Endothelial cell of coronary artery (primary cell): ENCODE results near the gene FAM110C. TPM values are rescaled to one million over a fixed set of nuclear protein-coding genes. Genes with fewer than 3 reads are reported as not detected.

Experiments used
- total RNA-seq: library from RNA; depleted of rRNA; stranded (reverse); fragments of >200 nt; gene quantifications from 2 replicates; pipeline ENCODE4 v1.2.3, GENCODE V29; 2014

Gene FAM110C, protein sequence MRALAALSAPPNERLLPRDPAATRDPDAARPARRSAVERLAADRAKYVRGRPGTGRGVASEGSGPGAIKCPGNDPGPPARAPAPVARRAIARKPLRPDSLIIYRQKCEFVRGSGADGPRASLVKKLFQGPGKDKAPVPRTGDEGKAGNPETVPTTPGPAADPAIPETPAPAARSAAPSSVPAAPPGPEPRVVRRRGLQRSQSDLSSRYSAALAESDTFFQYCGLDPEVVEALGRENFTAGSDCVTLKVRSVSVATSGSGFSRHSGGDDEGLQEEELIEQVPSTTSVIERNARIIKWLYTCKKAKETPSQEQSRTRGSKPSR
- not detected in 2 replicates for total RNA-seq

DNA sequence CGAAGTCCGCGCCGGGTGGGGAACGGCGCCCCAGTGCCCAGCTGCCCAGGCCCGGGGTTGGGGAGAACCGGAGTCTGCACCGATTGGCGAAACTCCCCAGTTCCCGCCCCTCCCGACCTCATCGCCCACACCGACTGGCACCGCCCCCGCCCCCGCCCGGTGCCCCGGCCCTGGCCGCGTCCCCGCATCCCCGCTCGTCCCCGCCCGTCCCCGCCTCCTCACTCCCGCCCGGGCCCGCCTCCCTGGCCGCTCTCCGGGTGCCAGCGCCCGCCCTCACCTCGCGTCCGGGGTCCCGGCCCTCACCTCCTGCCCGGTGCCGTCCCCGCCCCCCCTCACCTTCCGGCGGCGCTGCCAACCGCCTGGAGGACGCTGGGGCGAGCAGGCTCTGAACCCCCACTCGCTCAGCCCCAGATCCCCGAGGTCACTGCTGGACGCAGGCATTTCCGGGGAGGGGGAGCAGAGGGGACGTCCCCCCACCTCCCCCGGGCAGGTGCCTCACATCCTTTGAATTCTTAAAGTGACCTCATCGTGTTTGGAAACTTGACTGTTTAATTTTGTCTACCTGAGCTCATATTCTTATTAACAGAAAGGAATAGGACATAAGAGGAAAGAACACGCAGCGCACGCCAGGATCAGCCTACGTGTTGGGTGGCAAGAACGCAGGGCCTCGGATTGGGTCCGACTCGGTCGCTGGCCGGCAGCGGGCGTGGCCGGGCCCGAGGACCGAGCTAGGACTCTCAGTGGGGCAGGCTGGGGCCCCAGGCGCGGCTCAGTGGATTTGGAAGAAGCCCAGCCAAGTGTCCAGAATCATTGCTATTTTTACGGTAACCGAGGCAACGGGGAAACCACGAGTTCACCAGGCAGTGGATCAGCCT, at the start of gene FAM110C:
Gene FAM110C (minus strand): TSS at position 35 of the 875 bp plus-strand sequence. CDS start 120 bp downstream, outside the sequence.

Other genes with a start within 250 kb of the FAM110C start
- gene SH3YL1, start 217.5 kb upstream of the FAM110C start, total RNA-seq: 18.0 and 29.6 TPM in 2 replicates
- 97.0 and 98.1 TPM in 2 replicates for gene ACP1, start 218.4 kb upstream of the FAM110C start, total RNA-seq
- not detected in 2 replicates for gene ALKAL2, start 241.6 kb upstream of the FAM110C start, total RNA-seq